HG03196 (cell line): ENCODE results near the gene HSPH1.
A peak's percentile ranks its signal among the peaks of the same experiment; 100 is the strongest.

Source experiments
- ATAC-seq: cut with Tn5 transposase; IDR thresholded peaks from one replicate; pipeline ENCODE4 v1.9.1; 2021; ENCODE audit not compliant: unreplicated experiment

HSPH1 gene

GRCh38 chr13:31161557-31162150 lies at the start of gene HSPH1:
Gene HSPH1, minus strand, starts transcription at chr13:31161904. Its CDS starts 322 bp downstream, at chr13:31161582.
- ATAC-seq, result peak; percentile 75

GRCh38 chr13:31209841-31210210 lies 48.1 kb upstream of the HSPH1 start:
- no peak for ATAC-seq

- ATAC-seq, result no peak
Observed at GRCh38 chr13:31209172-31209840, 47.6 kb upstream of the HSPH1 start.

- ATAC-seq, result no peak
Observed at GRCh38 chr13:31208559-31209122, 46.9 kb upstream of the HSPH1 start.

GRCh38 chr13:31207661-31208552 lies 46.2 kb upstream of the HSPH1 start:
- ATAC-seq, result no peak

- ATAC-seq, result no peak
Observed at GRCh38 chr13:31204592-31204991, 42.9 kb upstream of the HSPH1 start.

- no peak for ATAC-seq
Observed at GRCh38 chr13:31201341-31202031, 39.8 kb upstream of the HSPH1 start.

- ATAC-seq, result peak; percentile 21
Observed at GRCh38 chr13:31200637-31200971, 38.9 kb upstream of the HSPH1 start.

- ATAC-seq, result peak; percentile 85
Observed at GRCh38 chr13:31199849-31200636, 38.3 kb upstream of the HSPH1 start, which contains the start of gene B3GLCT. Gene B3GLCT, plus strand, starts transcription at chr13:31199975. Its CDS starts 110 bp downstream, at chr13:31200085.

GRCh38 chr13:31199527-31199848 lies 37.8 kb upstream of the HSPH1 start:
- no peak for ATAC-seq

GRCh38 chr13:31198519-31198918 lies 36.8 kb upstream of the HSPH1 start:
- ATAC-seq, result no peak

- ATAC-seq, result no peak
Observed at GRCh38 chr13:31196992-31197391, 35.3 kb upstream of the HSPH1 start.

- no peak for ATAC-seq
Observed at GRCh38 chr13:31195616-31196015, 33.9 kb upstream of the HSPH1 start.

GRCh38 chr13:31192306-31192705 lies 30.6 kb upstream of the HSPH1 start:
- no peak for ATAC-seq

- ATAC-seq, result no peak
Observed at GRCh38 chr13:31191748-31192147, 30.0 kb upstream of the HSPH1 start.

GRCh38 chr13:31184981-31185645 lies 23.4 kb upstream of the HSPH1 start:
- ATAC-seq, result no peak

GRCh38 chr13:31184451-31184850 lies 22.7 kb upstream of the HSPH1 start:
- ATAC-seq, result no peak

- ATAC-seq, result no peak
Observed at GRCh38 chr13:31182987-31183386, 21.3 kb upstream of the HSPH1 start.

GRCh38 chr13:31179754-31180153 lies 18.1 kb upstream of the HSPH1 start:
- no peak for ATAC-seq

- no peak for ATAC-seq
Observed at GRCh38 chr13:31179241-31179640, 17.5 kb upstream of the HSPH1 start.
